NT2/D1 (cell line): Measurements from ENCODE around the gene SPINT4.

Experiments used
- YY1 ChIP-seq: IDR thresholded peaks from 2 replicates; pipeline ENCODE4 v1.6.1; 2011; ENCODE audit not compliant: insufficient read length, insufficient read depth
- ZNF274 ChIP-seq: IDR thresholded peaks from 2 replicates; pipeline ENCODE4 v1.6.1; 2011; ENCODE audit warnings: mild to moderate bottlenecking, low read depth, low read length

GRCh38 chr20:45701873-45702272 lies 20.3 kb upstream of the SPINT4 start, which contains the start of gene WFDC13:
- no peak for TF ChIP-seq ZNF274
- TF ChIP-seq YY1 = no peak
